ENCODE measurements around the gene SPDYA. TPM values are rescaled to one million over a fixed set of nuclear protein-coding genes. Genes with fewer than 3 reads are reported as not detected.

Gene SPDYA
- total RNA-seq, 1 experiment from 2014 or later: 0.87 TPM

DNA sequence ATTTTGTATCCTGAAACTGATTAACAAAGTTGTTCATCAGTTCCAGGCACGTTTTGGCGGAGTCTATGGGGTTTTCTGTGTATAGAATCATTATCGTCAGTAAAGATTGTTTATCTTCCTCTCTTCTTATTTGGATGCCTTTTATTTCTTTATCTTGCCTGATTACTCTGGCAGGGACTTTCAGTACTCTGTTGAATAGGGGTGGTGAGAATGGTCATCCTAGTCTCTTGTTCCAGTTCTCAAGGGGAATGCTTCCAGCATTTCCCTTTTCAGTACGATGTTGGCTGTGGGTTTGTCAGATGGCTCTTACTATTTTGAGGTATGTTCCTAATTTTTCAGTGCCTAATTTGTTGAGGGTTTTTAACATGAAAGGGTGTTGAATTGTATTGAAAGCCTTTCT, 14.0 kb upstream of the SPDYA start:
- Histone ChIP-seq H3K36me3 (ENCODE audit: control insufficient read depth, insufficient read depth, low read length) (peaks cover 29% of the 10 kb centered on the region), H3K27me3 (ENCODE audit: control insufficient read depth, insufficient read depth, low read length) (no peaks in the 10 kb centered on the region), H3K9me3 (ENCODE audit: control insufficient read depth, insufficient read depth, low read depth, low read length) (no peaks in the 10 kb centered on the region), H3K27ac (ENCODE audit: low read length) (no peak overlapping the region), H3K4me1 (ENCODE audit: control insufficient read depth, insufficient read depth, low read length) (no peaks in the 10 kb centered on the region), H3K4me3 (ENCODE audit: low read depth in 2 of 2, low read length in 2 of 2) (no peak overlapping the region)
- no peak for ATAC-seq
- TF ChIP-seq POLR2AphosphoS5 (IDR thresholded peaks at IDR 0.05; ENCODE audit: low read depth, low read length) (no peak), TCF7L2 (IDR thresholded peaks at IDR 0.05; ENCODE audit: low read depth, low read length) (no peak)
- TF ChIP-seq, protein P1, sequence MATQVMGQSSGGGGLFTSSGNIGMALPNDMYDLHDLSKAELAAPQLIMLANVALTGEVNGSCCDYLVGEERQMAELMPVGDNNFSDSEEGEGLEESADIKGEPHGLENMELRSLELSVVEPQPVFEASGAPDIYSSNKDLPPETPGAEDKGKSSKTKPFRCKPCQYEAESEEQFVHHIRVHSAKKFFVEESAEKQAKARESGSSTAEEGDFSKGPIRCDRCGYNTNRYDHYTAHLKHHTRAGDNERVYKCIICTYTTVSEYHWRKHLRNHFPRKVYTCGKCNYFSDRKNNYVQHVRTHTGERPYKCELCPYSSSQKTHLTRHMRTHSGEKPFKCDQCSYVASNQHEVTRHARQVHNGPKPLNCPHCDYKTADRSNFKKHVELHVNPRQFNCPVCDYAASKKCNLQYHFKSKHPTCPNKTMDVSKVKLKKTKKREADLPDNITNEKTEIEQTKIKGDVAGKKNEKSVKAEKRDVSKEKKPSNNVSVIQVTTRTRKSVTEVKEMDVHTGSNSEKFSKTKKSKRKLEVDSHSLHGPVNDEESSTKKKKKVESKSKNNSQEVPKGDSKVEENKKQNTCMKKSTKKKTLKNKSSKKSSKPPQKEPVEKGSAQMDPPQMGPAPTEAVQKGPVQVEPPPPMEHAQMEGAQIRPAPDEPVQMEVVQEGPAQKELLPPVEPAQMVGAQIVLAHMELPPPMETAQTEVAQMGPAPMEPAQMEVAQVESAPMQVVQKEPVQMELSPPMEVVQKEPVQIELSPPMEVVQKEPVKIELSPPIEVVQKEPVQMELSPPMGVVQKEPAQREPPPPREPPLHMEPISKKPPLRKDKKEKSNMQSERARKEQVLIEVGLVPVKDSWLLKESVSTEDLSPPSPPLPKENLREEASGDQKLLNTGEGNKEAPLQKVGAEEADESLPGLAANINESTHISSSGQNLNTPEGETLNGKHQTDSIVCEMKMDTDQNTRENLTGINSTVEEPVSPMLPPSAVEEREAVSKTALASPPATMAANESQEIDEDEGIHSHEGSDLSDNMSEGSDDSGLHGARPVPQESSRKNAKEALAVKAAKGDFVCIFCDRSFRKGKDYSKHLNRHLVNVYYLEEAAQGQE (IDR thresholded peaks at IDR 0.05; ENCODE audit: insufficient read depth in 1 of 2, low read depth in 2 of 2, low read length in 1 of 2): no peak
- intact Hi-C loops (cut with micrococcal nuclease; ENCODE audit: unreplicated experiment): no loop called here
- POLR2A ChIA-PET: no interaction called here
- CTCF ChIA-PET: no interaction called here
- BruUV-seq (replicated peaks): no TSS peak
- in situ Hi-C loops (cut with HindIII; ENCODE audit: low pct_unique_long_range_greater_than_20kb, low sequenced_read_pairs): no loop called here
- no peak for DNase-seq (ENCODE audit: low read depth, low spot score)

DNA sequence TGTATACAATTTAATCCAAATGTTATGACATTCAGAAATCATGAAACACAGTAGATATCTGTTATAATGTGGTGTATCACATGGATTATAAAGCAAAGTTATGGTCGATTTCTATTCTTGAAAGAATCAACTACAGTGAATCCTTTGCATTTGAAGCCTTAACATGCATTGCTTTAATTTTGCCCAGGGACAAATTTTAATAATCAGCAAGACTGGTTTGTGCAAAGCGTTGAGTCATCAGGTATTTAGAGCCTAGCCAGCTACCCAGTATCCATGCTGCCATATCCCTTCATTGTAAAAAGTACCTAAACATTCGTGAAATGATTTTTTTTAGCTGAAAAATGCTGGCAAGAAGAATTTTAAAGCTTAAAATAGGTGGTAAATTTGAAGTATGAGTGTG, 8.9 kb upstream of the SPDYA start:
- no peak for DNase-seq (ENCODE audit: low read depth, low spot score)
- intact Hi-C loops (cut with micrococcal nuclease; ENCODE audit: unreplicated experiment): no loop called here
- Histone ChIP-seq H3K27ac (ENCODE audit: low read length) (no peak overlapping the region), H3K4me3 (ENCODE audit: low read depth in 2 of 2, low read length in 2 of 2) (no peak overlapping the region), H3K4me1 (ENCODE audit: control insufficient read depth, insufficient read depth, low read length) (no peaks in the 10 kb centered on the region), H3K27me3 (ENCODE audit: control insufficient read depth, insufficient read depth, low read length) (no peaks in the 10 kb centered on the region), H3K36me3 (ENCODE audit: control insufficient read depth, insufficient read depth, low read length) (peaks cover 30% of the 10 kb centered on the region), H3K9me3 (ENCODE audit: control insufficient read depth, insufficient read depth, low read depth, low read length) (no peaks in the 10 kb centered on the region)
- BruUV-seq (replicated peaks): no TSS peak
- ChIA-PET CTCF (no interaction called here), POLR2A (no interaction called here)
- TF ChIP-seq, protein P2, sequence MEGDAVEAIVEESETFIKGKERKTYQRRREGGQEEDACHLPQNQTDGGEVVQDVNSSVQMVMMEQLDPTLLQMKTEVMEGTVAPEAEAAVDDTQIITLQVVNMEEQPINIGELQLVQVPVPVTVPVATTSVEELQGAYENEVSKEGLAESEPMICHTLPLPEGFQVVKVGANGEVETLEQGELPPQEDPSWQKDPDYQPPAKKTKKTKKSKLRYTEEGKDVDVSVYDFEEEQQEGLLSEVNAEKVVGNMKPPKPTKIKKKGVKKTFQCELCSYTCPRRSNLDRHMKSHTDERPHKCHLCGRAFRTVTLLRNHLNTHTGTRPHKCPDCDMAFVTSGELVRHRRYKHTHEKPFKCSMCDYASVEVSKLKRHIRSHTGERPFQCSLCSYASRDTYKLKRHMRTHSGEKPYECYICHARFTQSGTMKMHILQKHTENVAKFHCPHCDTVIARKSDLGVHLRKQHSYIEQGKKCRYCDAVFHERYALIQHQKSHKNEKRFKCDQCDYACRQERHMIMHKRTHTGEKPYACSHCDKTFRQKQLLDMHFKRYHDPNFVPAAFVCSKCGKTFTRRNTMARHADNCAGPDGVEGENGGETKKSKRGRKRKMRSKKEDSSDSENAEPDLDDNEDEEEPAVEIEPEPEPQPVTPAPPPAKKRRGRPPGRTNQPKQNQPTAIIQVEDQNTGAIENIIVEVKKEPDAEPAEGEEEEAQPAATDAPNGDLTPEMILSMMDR (IDR thresholded peaks at IDR 0.05): no peak
- TF ChIP-seq SIN3A (IDR thresholded peaks at IDR 0.05; ENCODE audit: borderline replicate concordance, insufficient read depth, low read depth, low read length): no peak
- TF ChIP-seq POLR2AphosphoS5 (IDR thresholded peaks at IDR 0.05; ENCODE audit: low read depth, low read length): no peak
- no peak for TF ChIP-seq TCF7L2 (IDR thresholded peaks at IDR 0.05; ENCODE audit: low read depth, low read length)
- TF ChIP-seq, protein P1 (IDR thresholded peaks at IDR 0.05; ENCODE audit: insufficient read depth in 1 of 2, low read depth in 2 of 2, low read length in 1 of 2): no peak
- in situ Hi-C loops (cut with HindIII; ENCODE audit: low pct_unique_long_range_greater_than_20kb, low sequenced_read_pairs): loop anchor here (5.0 kb wide), 1 partner anchor 41 kb away; no protein-coding TSS in a partner anchor
- no peak for ATAC-seq
